Endothelial cell of umbilical vein (primary cell): ENCODE data around the gene TFAM. TPM values are rescaled to one million over a fixed set of nuclear protein-coding genes. Genes with fewer than 3 reads are reported as not detected.

Experiments
- BruUV-seq: library from RNA; stranded (reverse); fragments of 400-500 nt; replicated peaks from 2 replicates; lab custom pipeline; 2021; lab: Mats Ljungman, UMichigan
- CTCF ChIA-PET: fragments of 300-600, 350-600 bp; sonication (Branson Sonifier 250); formaldehyde crosslinking; loops from one replicate; lab custom pipeline; 2021; ENCODE audit warnings: antibody characterized with exemption, inconsistent platforms; lab: Charles Lee
- POLR2A ChIA-PET: fragments of 300-600, 350-600 bp; sonication (Branson Sonifier 250); formaldehyde crosslinking; loops from one replicate; lab custom pipeline; 2021; ENCODE audit warnings: antibody characterized with exemption, inconsistent platforms; lab: Charles Lee
- DNase-seq: peaks from one replicate; pipeline ENCODE4 v3.0.0-alpha.2; 2011; ENCODE audit warnings: low read depth, low spot score
- FAIRE-seq: peaks from 2 replicates; lab custom pipeline; 2011; peaks lifted over from hg19 to GRCh38; lab: Jason Lieb, UNC
- H2AFZ ChIP-seq: 2 replicates; pipeline ENCODE4 v1.6.0; 2012; ENCODE audit warnings: low read depth, low read length, control low read depth, inconsistent platforms
- H3K27ac ChIP-seq: 2 replicates; pipeline ENCODE4 v1.5.1; 2011; ENCODE audit warnings: low read depth, mild to moderate bottlenecking, control low read depth, low read length, moderate library complexity; ENCODE audit not compliant: insufficient read depth
- H3K27me3 ChIP-seq, 2 experiments: 2 replicates each; pipeline versions ENCODE4 v1.6.0 to v1.6.1; 2011; ENCODE audit warnings: low read length in 2 of 2, mixed read lengths in 1 of 2; ENCODE audit not compliant: control insufficient read depth in 2 of 2, insufficient read depth in 2 of 2
- H3K36me3 ChIP-seq, 2 experiments: 2 replicates in 1 of 2; 3 replicates in 1 of 2; pipeline ENCODE4 v1.5.1; 2011; ENCODE audit warnings: low read length in 2 of 2, mild to moderate bottlenecking in 1 of 2, moderate library complexity in 1 of 2; ENCODE audit not compliant: control insufficient read depth in 2 of 2, insufficient read depth in 2 of 2; ENCODE audit errors: extremely low read depth in 1 of 2
- H3K4me1 ChIP-seq: 3 replicates; pipeline ENCODE4 v1.5.1; 2011; ENCODE audit warnings: mild to moderate bottlenecking, low read length; ENCODE audit not compliant: control insufficient read depth, insufficient read depth; ENCODE audit errors: extremely low read depth
- H3K4me2 ChIP-seq: 2 replicates; pipeline ENCODE4 v1.6.1; 2011; ENCODE audit warnings: low read length, control low read depth, mixed read lengths; ENCODE audit not compliant: insufficient read depth
- H3K4me3 ChIP-seq, 3 experiments: fragments of 200-600 bp in 1 of 3; sonication (generic), shearing (Covaris generic) in 1 of 3; replicated peaks in 1 of 3; 2 replicates each; pipeline ENCODE4 v1.5.1; 2011 to 2016; ENCODE audit warnings: control low read depth in 3 of 3, low read length in 3 of 3, mild to moderate bottlenecking in 2 of 3, inconsistent platforms in 1 of 3, low read depth in 1 of 3, moderate library complexity in 1 of 3; ENCODE audit not compliant: insufficient read depth in 1 of 3
- H3K79me2 ChIP-seq: 2 replicates; pipeline ENCODE4 v1.6.0; 2012; ENCODE audit warnings: low read length, inconsistent platforms; ENCODE audit not compliant: control insufficient read depth, insufficient read depth
- H3K9ac ChIP-seq: replicated peaks from 2 replicates; pipeline ENCODE3; 2011; ENCODE audit warnings: low read length, control low read depth; ENCODE audit not compliant: insufficient read depth; ENCODE audit errors: extremely low read depth
- H3K9me1 ChIP-seq: replicated peaks from 3 replicates; pipeline ENCODE4 v1.6.0; 2011; ENCODE audit warnings: mild to moderate bottlenecking, low read length; ENCODE audit not compliant: control insufficient read depth, insufficient read depth; ENCODE audit errors: extremely low read depth
- H3K9me3 ChIP-seq: replicated peaks from 2 replicates; pipeline ENCODE4 v1.5.1; 2012; ENCODE audit warnings: low read length, inconsistent platforms; ENCODE audit not compliant: control insufficient read depth, insufficient read depth
- H4K20me1 ChIP-seq: replicated peaks from 2 replicates; pipeline ENCODE3; 2011; ENCODE audit warnings: mild to moderate bottlenecking, low read length; ENCODE audit not compliant: control insufficient read depth, insufficient read depth; ENCODE audit errors: extremely low read depth
- EZH2 ChIP-seq: IDR thresholded peaks from 2 replicates; pipeline ENCODE4 v1.6.1; 2012; ENCODE audit warnings: borderline replicate concordance, low read depth, mild to moderate bottlenecking, moderate library complexity, low read length, inconsistent platforms; ENCODE audit not compliant: severe bottlenecking
- FOS ChIP-seq: IDR thresholded peaks from 2 replicates; pipeline ENCODE4 v1.6.1; 2011; ENCODE audit warnings: mild to moderate bottlenecking, low read length, moderate library complexity, borderline replicate concordance; ENCODE audit not compliant: insufficient read depth
- GATA2 ChIP-seq: IDR thresholded peaks from 2 replicates; pipeline ENCODE4 v1.7.0; 2011; ENCODE audit warnings: low read depth, mild to moderate bottlenecking, moderate library complexity, mixed read lengths, low read length; ENCODE audit not compliant: insufficient read length, insufficient read depth
- JUN ChIP-seq: IDR thresholded peaks from 2 replicates; pipeline ENCODE4 v1.6.1; 2011; ENCODE audit warnings: borderline replicate concordance, low read depth; ENCODE audit not compliant: insufficient read length, insufficient read depth
- MYC ChIP-seq: IDR thresholded peaks from one replicate; pipeline ENCODE4 v1.6.1; 2011; ENCODE audit warnings: mild to moderate bottlenecking, low read depth, low read length
- POLR2A ChIP-seq: IDR thresholded peaks from 2 replicates; pipeline ENCODE4 v1.6.1; 2012; ENCODE audit warnings: low read depth, mild to moderate bottlenecking, control low read depth, low read length
- POLR2AphosphoS5 ChIP-seq: IDR thresholded peaks from 2 replicates; pipeline ENCODE4 v1.6.1; 2012; ENCODE audit warnings: low read depth, mild to moderate bottlenecking, control low read depth, low read length, moderate library complexity; ENCODE audit not compliant: insufficient read depth
- dilution Hi-C: fragments of 300-500 bp; cut with MboI; formaldehyde crosslinking; loops from one replicate; pipeline ENCODE4 v1.15.0; 2019; ENCODE audit warnings: low sequenced_read_pairs; ENCODE audit not compliant: extremely low pct_ligation_motif_present
- intact Hi-C: fragments of 100-400 bp; cut with micrococcal nuclease; formaldehyde crosslinking; loops from one replicate; pipeline ENCODE4 v1.10.0; 2022
- polyA plus RNA-seq, 4 experiments: library from polyadenylated mRNA; depleted of rRNA in 3 of 4; stranded (reverse) in 3 of 4; unstranded in 1 of 4; fragments of >200 nt; gene quantifications; 2 replicates each; pipeline versions ENCODE4 v1.2.1 to v1.2.3, GENCODE V29; 2011 to 2012; ENCODE audit warnings: missing spikeins in 1 of 4
- total RNA-seq: library from RNA; stranded (reverse); gene quantifications from 2 replicates; pipeline ENCODE4 v1.2.3, GENCODE V29; 2021
- TF ChIP-seq, protein P1 (sequence below), 2 donors: IDR thresholded peaks; 1 replicate in 1 of 2; 2 replicates in 1 of 2; pipeline ENCODE4 v1.5.1; 2011; ENCODE audit warnings: low read length in 2 of 2, mild to moderate bottlenecking in 2 of 2, moderate library complexity in 2 of 2, control low read depth in 1 of 2, inconsistent platforms in 1 of 2, low read depth in 1 of 2; ENCODE audit not compliant: insufficient read depth in 1 of 2; ENCODE audit errors: extremely low read depth in 1 of 2
- TF ChIP-seq, protein P2 (sequence below): IDR thresholded peaks from 2 replicates; pipeline ENCODE4 v1.6.1; 2011; ENCODE audit not compliant: insufficient read depth, insufficient read length

TFAM gene
- total and polyA plus RNA-seq, 2 donors (not counting 3 experiments of a cell fraction or from before 2014, with no cell fraction given): 21.3 to 45.1 TPM

DNA sequence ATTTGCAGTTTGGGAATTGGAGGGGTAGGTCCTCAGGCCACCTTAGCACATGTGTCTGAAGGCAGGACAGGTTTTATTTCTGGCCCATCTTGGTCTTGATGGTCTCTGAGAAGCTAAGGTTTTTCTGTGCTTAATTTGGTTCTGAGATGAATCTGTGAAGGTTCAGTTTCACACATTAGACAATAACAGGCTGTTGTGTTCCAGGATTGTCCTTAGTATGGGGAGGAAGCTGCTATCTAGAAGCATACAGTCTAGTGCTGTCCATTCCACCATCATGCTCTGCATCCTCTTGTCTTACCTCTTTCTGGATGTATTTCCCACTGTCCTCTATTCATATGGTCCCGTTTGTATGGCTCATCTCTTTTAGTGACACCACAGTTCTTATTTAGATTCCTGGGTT is 43.3 kb upstream of the TFAM start:
- Histone ChIP-seq H3K9me1 (no peaks in the 10 kb centered on the region), H3K27me3 (no peaks in the 10 kb centered on the region), H4K20me1 (peaks cover 12% of the 10 kb centered on the region), H3K4me2 (no peak overlapping the region), H2AFZ (no peak overlapping the region), H3K9ac (no peak overlapping the region), H3K4me3 (no peak overlapping the region), H3K79me2 (peaks cover 58% of the 10 kb centered on the region), H3K9me3 (no peaks in the 10 kb centered on the region), H3K4me1 (no peaks in the 10 kb centered on the region), H3K27ac (no peak overlapping the region), H3K36me3 (no peaks in the 10 kb centered on the region)
- no peak for DNase-seq
- ChIA-PET POLR2A (no interaction called here), CTCF (interaction anchor here (0.6 kb wide), 1 partner anchor 50 kb away, joined by 3 read pairs; no protein-coding TSS in a partner anchor)
- intact Hi-C loops: no loop called here
- dilution Hi-C loops: no loop called here
- FAIRE-seq: no peak
- no TSS peak for BruUV-seq
- TF ChIP-seq POLR2AphosphoS5: no peak
- no peak for TF ChIP-seq MYC
- no peak for TF ChIP-seq FOS

DNA sequence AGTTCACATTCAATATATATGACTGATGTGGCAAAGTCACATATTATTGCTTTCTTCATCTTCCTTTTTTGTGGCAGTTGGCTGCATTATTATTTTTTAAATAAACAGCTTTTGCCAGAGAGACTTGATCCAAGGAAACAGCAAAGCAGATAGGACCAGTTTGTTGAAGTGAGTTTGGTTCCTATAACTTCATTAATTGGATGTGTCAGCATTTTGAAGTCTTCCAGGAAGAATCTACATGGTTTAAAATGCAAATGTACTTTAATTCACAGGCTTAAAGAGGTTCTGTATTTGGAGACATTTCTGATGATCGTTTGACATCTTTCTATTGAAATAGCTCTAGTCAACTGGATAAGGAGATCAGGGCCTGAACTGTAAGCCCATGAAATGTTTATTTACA is 37.2 kb upstream of the TFAM start:
- no peak overlapping the region for H3K4me3 ChIP-seq
- CTCF ChIA-PET: interaction anchor here (0.9 to 2.4 kb wide), 2 partner anchors 12 to 37 kb away, joined by 3 to 8 read pairs; no protein-coding TSS in a partner anchor
- no peak overlapping the region for H3K9ac ChIP-seq
- H4K20me1 ChIP-seq: peaks cover 7% of the 10 kb centered on the region
- H3K27me3 ChIP-seq: no peaks in the 10 kb centered on the region
- H3K27ac ChIP-seq: no peak overlapping the region
- no peaks in the 10 kb centered on the region for H3K9me1 ChIP-seq
- intact Hi-C loops: no loop called here
- DNase-seq: no peak
- POLR2A ChIA-PET: interaction anchor here (0.5 kb wide), 1 partner anchor 16 kb away, joined by 4 read pairs; no protein-coding TSS in a partner anchor
- H2AFZ ChIP-seq: no peak overlapping the region
- FAIRE-seq: no peak
- dilution Hi-C loops: no loop called here
- peaks cover 46% of the 10 kb centered on the region for H3K79me2 ChIP-seq
- H3K4me2 ChIP-seq: no peak overlapping the region
- no TSS peak for BruUV-seq
- H3K9me3 ChIP-seq: no peaks in the 10 kb centered on the region
- H3K4me1 ChIP-seq: no peaks in the 10 kb centered on the region
- TF ChIP-seq POLR2A (no peak), JUN (no peak), MYC (no peak), GATA2 (no peak), EZH2 (no peak), POLR2AphosphoS5 (no peak)
- TF ChIP-seq, protein P1, sequence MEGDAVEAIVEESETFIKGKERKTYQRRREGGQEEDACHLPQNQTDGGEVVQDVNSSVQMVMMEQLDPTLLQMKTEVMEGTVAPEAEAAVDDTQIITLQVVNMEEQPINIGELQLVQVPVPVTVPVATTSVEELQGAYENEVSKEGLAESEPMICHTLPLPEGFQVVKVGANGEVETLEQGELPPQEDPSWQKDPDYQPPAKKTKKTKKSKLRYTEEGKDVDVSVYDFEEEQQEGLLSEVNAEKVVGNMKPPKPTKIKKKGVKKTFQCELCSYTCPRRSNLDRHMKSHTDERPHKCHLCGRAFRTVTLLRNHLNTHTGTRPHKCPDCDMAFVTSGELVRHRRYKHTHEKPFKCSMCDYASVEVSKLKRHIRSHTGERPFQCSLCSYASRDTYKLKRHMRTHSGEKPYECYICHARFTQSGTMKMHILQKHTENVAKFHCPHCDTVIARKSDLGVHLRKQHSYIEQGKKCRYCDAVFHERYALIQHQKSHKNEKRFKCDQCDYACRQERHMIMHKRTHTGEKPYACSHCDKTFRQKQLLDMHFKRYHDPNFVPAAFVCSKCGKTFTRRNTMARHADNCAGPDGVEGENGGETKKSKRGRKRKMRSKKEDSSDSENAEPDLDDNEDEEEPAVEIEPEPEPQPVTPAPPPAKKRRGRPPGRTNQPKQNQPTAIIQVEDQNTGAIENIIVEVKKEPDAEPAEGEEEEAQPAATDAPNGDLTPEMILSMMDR (IDR thresholded peaks at IDR 0.05; ENCODE audit: extremely low read depth in 1 of 2, insufficient read depth in 1 of 2, low read depth in 1 of 2, low read length in 2 of 2): no peak
- TF ChIP-seq, protein P2, sequence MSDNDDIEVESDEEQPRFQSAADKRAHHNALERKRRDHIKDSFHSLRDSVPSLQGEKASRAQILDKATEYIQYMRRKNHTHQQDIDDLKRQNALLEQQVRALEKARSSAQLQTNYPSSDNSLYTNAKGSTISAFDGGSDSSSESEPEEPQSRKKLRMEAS: no peak
- no peaks in the 10 kb centered on the region for H3K36me3 ChIP-seq
